Measurements from ENCODE around the gene CRBN.

Gene CRBN

DNA sequence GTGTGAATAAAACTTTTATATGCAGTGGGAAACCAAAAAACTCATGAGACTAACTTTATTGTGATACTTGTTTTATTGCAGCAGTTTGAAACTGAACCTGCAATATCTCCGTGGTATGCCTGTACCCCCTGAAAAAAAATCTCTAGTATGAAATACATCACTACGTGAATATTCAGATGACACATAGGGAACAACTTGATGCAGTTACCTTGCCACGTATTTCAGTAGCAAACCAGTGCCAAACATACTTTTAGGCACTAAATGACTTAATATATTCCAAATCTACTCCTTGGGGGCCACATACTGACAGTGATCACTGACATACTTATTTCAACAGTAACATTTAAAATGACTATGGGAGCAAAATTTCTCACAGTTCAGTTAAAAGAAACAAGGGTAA is 13.8 kb downstream of the CRBN start:
- no peak for DNase-seq

DNA sequence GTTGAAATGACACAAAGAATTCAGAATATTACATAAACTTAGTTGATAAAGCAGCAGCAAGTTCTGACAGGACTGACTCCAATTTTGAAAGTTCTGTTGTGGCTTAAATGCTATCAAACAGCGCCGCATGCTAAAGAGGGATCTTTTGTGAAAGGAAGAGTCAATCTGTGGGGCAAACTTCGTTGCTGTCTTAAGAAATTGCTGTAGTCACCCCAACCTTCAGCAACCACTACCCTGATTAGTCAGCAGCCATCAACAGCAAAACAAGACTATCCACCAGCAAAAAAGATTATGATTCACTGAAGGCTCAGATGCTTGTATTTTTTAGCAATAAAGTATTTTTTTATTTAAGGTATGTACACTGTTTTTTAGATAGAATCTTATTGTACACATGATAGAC is 14.2 kb downstream of the CRBN start:
- no peak for DNase-seq

DNA sequence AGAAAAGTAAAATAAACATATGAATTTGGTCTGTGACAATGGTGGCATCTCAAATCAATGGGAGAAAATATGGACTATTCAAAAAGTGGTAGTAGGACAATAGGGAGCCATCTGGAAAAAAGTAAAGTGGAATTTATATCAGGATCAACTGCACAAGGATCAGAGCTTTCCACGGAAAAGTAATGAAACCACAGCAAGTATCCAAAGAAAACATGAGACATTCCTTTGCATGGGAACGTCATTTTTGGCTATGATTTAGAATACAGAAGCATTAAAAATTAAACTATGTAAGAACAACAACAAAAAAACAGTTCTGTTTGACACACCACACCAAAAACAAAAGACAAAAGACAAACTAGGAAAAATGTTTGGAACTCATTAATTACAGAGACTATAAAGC is 18.7 kb downstream of the CRBN start:
- DNase-seq = no peak

DNA sequence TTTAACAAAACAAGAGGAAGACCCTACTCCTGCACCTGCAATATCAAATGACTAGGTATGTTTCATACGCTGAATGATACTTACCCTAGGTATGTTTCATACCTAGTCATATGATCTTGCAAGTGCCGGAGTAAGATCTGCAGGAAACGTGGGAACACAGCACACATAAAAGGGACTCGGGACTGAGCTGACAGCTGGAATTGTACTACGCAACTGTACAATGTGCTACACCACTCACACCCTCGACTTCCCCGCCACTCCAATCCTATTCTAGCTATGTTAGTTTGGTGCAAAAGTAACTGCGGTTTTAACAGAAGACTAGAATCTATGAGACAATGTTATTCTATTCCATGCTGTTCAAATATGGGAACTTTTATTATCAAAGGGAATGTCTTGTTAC is 22.0 kb downstream of the CRBN start:
- DNase-seq = no peak

DNA sequence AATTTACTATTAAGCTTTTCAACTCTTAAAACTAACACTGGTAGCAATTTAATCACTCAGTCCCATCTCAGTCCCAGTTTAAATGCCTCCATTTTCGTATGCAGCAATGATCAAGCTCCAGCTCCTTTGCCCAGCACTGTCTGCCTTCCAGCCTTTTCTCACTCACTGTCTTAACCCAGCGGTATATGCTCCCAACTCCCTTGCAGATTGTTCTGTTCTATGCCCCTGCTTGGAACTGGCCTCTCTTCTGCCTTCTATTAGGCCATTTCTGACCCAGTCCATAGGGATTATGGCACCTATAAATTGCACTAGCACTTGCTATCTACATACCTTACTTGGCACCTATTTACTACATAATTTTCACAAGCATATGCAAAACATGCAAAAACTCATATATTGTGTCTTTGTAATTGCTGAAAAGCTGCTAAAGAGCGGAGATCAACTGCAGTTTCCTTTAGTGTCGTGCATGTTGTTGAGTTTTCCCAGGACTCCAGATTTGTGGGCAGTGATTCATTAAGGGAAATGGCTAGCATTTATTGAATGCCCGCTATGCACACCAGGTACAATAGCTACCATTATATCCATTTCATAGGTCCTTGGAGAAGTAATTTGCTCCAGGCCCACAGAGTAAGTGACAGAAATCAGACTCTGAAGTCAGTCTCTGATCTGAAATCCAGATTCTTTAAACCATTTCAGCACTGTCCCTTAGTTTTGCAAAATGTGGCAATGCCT is 24.4 kb downstream of the CRBN start:
- DNase-seq = no peak

DNA sequence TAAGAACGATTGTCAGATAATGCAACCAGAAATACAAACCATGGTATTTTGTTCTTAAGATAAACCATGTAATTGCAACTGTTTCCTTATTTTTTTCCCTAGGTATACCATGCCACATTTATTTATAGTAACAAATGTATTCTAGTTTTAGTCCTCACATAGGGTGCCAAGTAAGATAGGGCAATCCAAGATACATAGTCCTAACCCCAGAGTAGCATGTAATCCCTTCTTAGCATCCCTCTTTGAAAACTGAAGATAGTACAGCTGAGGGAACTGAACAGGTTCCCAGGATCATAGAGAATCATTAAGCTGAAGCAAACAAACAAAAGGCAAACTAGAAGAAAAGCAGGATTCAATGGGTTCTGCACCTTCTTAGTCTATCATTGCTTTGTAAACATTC is 28.0 kb downstream of the CRBN start:
- no peak for DNase-seq

DNA sequence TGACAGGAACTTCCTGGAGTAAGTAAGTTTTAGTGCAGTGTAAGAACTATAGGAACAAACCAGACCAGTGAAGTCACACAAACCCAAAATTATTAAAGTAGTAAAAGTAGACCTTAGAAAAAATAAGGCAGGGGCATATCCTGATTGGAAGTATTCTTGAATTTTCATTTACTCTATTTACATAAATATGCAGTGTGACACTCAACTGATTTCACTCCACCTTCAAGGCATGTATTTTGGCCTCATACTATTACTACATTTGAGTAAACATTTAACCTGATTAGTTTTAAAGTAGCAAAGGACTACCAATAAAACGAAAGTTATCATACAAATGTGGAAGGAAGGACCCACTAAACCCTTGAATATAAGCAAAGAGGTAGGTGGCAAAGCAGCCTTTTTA is 29.9 kb downstream of the CRBN start:
- DNase-seq = no peak

DNA sequence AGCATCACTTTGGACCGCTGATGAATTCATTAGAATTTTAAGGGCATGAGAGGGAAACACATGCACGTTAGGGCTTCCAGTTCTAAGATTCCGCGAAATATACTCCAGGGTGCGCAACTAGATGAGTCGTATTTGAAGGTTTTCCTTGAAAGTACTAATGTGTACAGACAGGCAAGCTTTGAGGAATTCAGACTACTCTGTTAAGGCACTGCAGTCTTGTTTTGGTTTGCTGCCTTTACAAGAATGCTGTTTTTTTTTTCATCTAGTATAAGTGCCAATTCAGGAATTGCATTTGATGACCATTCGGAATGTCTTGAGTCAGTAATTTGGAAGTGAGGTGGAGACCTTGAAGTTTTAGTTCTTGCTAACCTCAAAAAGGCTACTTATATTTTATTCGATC is 33.7 kb downstream of the CRBN start:
- DNase-seq = no peak

DNA sequence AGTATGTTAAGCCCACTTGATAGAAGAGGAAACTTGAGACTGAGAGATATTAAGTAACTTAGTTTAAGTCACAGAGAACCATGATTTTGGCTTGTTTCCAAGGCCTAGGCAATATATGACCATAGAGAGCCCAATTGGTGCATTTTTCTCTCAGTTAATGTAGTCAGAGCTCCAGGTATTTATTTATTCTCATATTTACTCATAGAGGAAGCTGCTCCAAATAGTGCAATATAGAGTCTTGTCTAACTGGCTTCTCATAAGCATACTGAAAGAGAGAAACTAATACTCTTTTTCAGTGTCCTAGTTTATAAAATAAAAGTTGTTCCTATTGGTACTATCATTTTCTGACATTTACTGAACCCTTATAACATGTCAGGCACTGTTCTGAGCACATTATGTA is 37.6 kb downstream of the CRBN start:
- no peak for DNase-seq

DNA sequence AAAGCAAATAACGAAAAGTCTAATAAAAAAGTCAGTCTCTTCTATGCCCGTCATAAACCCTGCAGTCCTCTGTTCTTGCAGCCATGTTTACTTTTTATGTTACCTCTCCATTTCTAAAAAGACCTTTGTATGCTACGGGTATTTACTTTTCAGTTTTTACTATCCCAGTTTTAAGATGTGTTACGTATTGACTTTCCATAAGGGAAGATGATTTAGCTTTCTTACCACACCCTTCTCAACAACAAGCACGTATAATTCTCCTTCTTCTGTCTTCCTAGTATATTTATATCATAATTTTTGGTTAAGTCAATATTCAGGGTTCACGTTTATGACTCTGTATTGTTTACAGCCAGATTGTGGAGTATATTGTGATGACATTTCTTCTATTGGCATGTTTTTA is 42.0 kb downstream of the CRBN start:
- no peak for DNase-seq

DNA sequence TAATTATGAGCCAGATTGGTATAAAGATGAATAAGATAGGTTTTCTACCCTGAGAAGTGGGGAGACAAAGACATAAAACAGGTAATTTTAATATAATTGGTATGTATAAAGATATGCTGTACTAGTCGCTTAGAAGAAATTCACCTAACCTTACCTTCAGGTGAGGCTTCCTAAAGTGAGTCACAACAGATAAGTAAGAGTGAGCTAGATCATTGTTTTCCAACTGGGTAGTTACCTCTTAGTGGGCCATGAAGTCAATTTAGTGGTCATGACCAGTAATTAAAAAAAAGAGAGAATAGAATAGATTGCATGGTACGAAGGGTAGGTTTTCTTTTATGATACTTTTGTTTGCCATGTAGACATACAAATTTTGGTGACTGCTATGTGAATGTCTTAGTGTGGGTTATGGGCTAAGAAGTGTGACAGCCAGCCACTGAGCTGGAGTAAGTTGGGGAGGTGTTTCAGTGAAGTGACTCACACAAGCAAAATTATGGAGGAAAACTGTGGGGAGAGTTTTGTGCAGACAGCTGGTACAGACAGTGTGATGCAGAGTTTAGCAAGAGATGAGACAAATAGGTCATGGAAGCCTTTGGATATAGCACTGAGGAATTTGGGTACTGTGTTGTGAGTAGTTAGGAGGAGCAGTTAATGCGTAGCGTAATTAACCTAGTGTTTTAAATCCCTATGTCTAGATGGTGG is 44.6 kb downstream of the CRBN start:
- DNase-seq = no peak

DNA sequence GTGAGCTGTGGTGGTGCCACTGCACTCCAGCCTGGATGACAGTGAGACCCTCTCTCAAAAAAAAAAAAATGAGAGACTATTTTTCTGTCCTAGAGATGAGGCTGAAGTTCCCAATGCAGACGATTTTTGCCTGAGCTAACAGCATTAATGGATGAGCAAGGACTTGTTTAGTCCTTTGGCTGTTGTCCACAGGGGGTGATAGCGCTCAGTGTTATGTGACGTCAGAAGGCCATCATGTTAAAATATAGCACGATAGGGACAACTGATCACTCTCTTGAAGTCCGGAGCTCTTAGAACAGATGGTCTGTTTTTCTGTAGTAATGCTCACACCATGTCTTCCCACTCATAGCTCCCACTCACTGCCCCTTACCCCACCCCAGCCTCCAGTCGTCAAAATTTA is 46.0 kb downstream of the CRBN start:
- no peak for DNase-seq

DNA sequence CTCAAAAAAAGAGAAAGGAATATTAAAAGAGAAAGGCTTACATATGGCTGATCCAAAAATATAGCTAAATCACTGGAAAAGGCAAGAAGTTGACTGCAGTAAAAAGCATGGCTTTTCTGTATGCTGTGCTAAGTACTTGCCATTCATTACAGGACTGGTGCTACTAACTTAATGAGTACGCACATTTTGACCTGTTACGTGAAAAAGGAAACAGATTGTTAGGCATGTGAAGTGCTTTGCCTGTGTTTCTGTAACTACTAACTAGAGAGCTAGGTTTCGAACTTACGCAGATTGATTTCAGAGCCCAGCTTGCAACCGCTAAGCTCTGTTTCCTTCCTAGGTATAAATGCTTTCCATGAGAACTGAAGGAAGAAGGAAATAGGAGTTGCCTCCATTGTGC is 49.9 kb downstream of the CRBN start:
- DNase-seq = no peak

DNA sequence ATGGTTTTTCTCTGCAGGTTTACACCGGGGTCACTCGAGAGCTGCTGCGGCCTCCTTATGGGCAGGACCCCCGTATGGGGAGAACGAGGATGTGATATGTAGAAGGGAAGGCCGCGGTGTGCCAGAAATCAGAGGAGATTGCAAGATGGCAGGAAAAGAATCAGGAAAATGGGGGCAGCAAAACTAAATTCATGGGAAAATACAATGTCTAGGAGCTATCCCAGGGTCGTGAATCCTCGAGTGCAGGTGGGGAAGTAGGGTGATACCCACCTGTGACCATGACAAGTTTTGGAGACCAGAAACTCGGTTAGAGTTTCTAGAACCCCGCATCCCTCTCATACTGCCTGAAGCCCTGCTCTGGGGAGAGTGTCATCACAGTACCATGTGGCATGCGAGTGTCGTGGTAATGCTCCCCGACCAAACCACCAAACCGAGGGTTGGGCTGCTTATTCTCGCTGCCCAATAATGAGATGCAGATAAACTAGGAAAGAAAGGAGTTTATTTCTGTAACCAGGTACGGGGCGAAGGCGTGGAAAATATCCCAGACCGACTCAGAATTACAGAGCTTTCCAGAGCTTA is 52.0 kb downstream of the CRBN start:
- no peak for DNase-seq

DNA sequence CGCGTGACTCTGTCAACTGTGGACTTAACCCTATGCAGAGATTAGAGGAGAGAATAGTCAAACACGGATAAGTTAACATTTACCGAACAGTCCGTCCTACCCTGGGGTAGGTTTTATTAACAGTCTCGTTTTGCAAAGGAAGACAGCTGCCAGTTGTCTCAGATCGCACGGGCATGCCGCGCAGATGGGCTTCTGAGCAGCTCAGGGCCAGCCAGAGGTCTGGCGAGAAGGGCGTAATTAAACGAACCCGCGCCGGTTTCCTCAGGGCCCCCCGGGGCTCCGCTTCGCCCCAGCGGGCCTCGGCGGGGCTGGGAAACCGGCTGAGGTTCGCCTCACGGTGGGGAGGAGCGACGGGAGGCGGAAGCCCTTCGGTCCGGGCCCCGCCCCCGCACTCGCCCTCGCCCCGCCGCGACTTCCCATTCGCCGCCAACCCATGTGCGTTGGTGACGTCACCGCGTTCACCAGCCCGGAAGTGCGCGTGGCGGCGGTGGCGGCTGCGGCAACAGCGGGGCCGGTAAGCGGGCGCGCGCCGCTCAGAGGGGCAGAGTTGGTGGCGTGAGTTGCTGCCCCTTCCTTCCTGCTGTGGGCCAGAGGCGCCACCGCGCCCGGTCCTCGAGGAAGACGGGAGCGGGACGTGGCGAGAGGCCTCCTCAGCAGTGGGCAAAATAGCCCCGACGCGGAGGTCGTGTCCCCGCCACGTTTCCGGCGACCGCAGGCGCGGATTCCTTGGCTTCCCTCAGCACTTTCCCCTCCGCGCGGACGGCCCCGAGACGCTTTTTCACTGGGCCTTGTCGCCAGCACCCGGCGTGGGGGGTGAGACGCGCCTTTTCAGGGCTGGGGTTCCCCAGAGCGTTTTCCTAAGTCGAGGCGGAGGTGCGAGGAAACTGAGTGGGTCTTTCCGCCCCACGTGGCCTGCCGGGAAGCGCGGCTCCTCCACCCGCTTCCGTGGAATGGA is 52.7 kb downstream of the CRBN start, which contains the start of gene TRNT1:
TSS of gene TRNT1 (plus strand) at position 464 of the 955 bp plus-strand sequence. CDS start 2,101 bp downstream, outside the sequence.
- DNase-seq = peak; percentile 74 to 77

DNA sequence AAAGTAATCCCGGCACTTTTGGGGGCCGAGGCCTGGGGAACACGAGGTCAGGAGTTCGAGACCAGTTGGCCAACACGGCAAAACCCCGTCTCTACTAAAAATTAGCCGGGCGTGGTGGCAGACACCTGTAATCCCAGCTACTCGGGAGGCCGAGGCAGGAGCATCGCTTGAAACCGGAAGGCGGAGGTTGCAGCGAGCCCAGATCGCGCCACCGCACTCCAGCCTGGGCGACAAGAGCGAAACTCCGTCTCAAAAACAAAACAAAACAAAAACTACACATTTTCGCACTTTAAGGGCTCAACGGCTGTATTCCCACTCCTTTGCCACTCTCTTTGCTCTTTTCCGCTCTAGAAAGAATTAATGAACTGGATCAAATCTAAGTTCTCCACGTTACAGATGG is 53.5 kb downstream of the CRBN start:
- DNase-seq = no peak

DNA sequence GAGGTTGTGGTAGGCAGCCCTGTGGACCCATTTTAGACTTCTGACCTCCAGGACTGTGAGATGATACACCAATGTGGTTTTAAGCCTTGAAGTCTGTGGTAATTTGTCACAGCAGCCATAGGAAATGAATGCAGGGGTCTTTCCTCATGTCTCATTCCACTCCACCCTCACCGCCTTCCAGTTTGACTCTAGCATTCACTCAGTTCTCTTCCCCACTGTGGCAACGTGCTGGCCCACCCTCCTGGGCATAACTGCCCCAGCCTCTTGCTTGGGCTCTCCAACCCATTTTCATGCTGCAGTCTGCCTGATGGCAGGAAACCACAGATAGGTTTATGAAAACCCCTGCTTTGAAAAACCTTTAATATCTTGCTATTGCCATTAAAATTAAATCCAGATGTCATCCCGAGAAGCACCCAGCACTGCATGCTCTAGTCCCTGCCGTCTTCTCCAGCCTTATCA is 60.1 kb downstream of the CRBN start:
- DNase-seq = no peak

DNA sequence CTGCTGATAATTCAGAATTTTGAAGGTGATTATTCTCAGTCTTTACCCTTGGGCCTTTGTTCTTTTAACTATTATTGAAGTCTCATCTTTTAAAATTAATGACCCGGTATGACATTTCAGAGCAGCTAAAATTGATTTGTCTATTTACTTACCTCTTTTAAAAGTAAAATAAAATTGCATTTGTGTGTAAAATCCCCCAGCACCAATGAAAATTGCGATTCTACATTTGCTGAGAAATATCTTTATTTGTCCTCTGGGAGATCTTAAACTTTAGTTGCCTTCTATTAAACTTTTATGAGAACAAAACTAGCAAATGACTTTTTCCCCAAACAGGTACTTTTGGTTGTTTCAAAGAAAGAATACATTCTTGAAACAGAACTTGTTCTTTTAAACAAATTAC is 61.8 kb downstream of the CRBN start:
- no peak for DNase-seq

DNA sequence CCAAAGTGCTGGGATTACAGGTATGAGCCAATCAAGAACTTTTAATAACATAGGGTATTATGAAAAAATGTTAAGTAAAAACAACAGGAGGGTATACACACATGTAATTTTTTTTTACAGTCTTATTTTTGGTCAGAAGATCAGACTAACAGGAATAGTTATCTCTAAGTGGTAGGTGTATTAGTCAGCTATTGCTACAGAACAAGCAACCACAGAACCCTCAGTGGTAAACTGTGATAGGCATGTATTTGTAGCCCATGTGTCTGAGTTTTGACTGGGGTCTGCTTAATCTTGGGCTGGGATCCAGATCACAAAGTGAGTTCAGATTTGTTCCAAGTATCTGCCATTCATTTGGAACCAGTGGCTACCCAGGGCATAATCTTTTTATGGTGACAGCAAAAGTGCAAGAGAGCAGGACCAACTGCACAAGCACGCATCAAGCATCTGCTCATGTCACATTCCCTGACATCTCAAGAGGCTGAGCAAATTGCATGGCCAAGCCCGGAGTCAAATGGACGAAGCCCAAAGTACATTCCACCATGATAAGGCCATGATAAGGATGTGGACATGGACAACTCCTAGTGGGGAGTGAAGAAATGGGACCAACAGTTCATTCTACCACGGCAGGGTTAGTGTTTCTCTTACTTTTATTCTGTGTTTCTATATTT is 66.3 kb downstream of the CRBN start:
- DNase-seq = no peak

DNA sequence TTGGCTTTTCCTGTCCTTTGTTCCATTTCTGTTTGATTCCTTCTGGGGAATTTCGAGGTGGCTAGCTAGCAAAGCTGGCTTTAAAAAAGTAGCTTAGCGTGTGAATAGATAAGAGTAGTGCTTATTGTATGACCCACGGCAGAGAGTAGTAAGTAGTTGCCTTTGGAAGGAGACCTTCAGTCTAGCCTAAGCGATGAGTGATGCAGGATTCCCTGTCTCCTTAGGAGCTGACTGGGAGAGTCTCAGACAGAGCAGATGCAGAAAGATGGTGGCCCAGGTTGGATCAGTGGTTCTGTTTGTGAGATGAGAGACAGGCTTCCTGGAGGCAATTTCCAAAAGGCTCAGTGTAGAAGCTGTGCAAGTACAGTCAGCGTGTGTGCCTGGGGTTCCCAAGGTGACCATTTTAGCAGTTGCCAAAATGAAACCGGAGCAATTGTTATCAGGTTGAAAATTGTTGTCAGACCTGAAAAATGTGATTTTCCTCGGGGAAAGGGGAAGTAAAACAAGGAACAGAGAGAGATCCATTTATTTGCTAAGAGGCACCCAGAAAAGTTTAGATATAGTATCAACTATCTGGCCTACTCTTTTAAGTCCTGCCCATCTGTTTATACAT is 68.6 kb downstream of the CRBN start:
- DNase-seq = no peak

DNA sequence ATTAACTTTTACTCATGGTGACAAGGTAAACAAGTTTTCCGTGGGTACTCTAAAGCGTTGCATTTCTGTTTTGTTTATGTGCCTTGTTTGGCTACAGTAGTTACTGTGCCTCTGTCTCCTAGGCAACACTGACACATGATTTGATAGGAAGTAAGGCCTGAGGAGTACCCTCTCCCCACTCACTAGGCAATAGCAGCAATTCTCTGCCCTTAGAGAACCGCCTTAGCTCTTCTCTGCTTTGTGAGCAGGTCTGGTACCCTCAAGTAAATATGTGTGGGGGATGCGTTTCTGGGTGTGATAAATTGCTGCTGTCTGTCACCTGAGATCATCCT is 69.2 kb downstream of the CRBN start, which contains the start of gene IL5RA:
TSS of gene IL5RA (minus strand) at position 76 of the 332 bp plus-strand sequence. CDS start 5,390 bp downstream, outside the sequence.
- peak; percentile 11 to 57 for DNase-seq
